HEK293 (cell line): ENCODE results near the gene TOR1AIP2.

Source experiments
- CTCF ChIA-PET: fragments of 350-600 bp; formaldehyde crosslinking; extraction: SDS; loops from one replicate; lab custom pipeline; 2021; ENCODE audit warnings: antibody characterized with exemption; lab: Yijun Ruan, JAX
- POLR2A ChIA-PET: fragments of 300-600 bp; formaldehyde crosslinking; extraction: SDS; loops from one replicate; lab custom pipeline; 2020; ENCODE audit warnings: antibody characterized with exemption, inconsistent platforms; lab: Yijun Ruan, JAX
- H3K27ac ChIP-seq: fragments of 200-500 bp; sonication (Bioruptor generic); 2 replicates; pipeline ENCODE4 v1.5.1; 2014; ENCODE audit warnings: low read depth, low read length, control low read depth, inconsistent platforms; ENCODE audit errors: extremely low read depth
- H3K36me3 ChIP-seq, 2 experiments: fragments of 200-500 bp in 1 of 2; sonication (Bioruptor generic) in 1 of 2; 1 replicate in 1 of 2; 2 replicates in 1 of 2; pipeline ENCODE4 v1.5.1; 2014 to 2017; ENCODE audit warnings: inconsistent platforms in 2 of 2, low read length in 2 of 2; ENCODE audit not compliant: control insufficient read depth in 2 of 2, insufficient read depth in 1 of 2
- H3K4me1 ChIP-seq: fragments of 200-500 bp; sonication (Bioruptor generic); 2 replicates; pipeline ENCODE4 v1.5.1; 2014; ENCODE audit warnings: mild to moderate bottlenecking, low read length, inconsistent platforms; ENCODE audit not compliant: control insufficient read depth, insufficient read depth
- H3K4me3 ChIP-seq: 2 replicates; pipeline ENCODE4 v1.5.1; 2011; ENCODE audit warnings: low read depth, mild to moderate bottlenecking, control low read depth, low read length, moderate library complexity
- H3K9me3 ChIP-seq: fragments of 200-500 bp; sonication (Bioruptor generic); 2 replicates; pipeline ENCODE4 v1.5.1; 2014; ENCODE audit warnings: low read depth, low read length, inconsistent platforms; ENCODE audit not compliant: control insufficient read depth, insufficient read depth
- ATF2 ChIP-seq: fragments of 450-650 bp; formaldehyde crosslinking; IDR thresholded peaks from 2 replicates; pipeline ENCODE4 v1.5.1; 2016; ENCODE audit warnings: missing biosample characterization, missing genetic modification characterization, low read depth
- GLIS2 ChIP-seq: fragments of 450-650 bp; formaldehyde crosslinking; IDR thresholded peaks from 2 replicates; pipeline ENCODE4 v1.5.1; 2016; ENCODE audit warnings: missing biosample characterization, missing genetic modification characterization
- HOXD13 ChIP-seq: sonication (generic); formaldehyde crosslinking; IDR thresholded peaks from 2 replicates; pipeline ENCODE4 v1.8.0; 2022; ENCODE audit warnings: missing genetic modification reagents, borderline replicate concordance
- INSM2 ChIP-seq: fragments of 450-650 bp; formaldehyde crosslinking; IDR thresholded peaks from 2 replicates; pipeline ENCODE4 v1.5.1; 2016; ENCODE audit warnings: missing biosample characterization, missing genetic modification characterization
- KLF8 ChIP-seq: fragments of 450-650 bp; formaldehyde crosslinking; IDR thresholded peaks from 2 replicates; pipeline ENCODE4 v1.5.1; 2016; ENCODE audit warnings: missing biosample characterization, missing genetic modification characterization
- PATZ1 ChIP-seq: fragments of 450-650 bp; formaldehyde crosslinking; IDR thresholded peaks from 2 replicates; pipeline ENCODE4 v1.5.1; 2016; ENCODE audit warnings: missing biosample characterization, missing genetic modification characterization
- PRDM4 ChIP-seq: fragments of 450-650 bp; formaldehyde crosslinking; IDR thresholded peaks from 2 replicates; pipeline ENCODE4 v1.5.1; 2017; ENCODE audit warnings: missing biosample characterization, missing genetic modification characterization
- SETDB1 ChIP-seq: IDR thresholded peaks from one replicate; pipeline ENCODE4 v1.6.1; 2017; ENCODE audit warnings: mild to moderate bottlenecking, low read length, moderate library complexity, mixed read lengths; ENCODE audit not compliant: insufficient read length
- ZBTB1 ChIP-seq: fragments of 450-650 bp; formaldehyde crosslinking; IDR thresholded peaks from 2 replicates; pipeline ENCODE4 v1.5.1; 2016; ENCODE audit warnings: missing biosample characterization, missing genetic modification characterization
- ZFP41 ChIP-seq: fragments of 450-650 bp; formaldehyde crosslinking; IDR thresholded peaks from 2 replicates; pipeline ENCODE4 v1.5.1; 2016; ENCODE audit warnings: missing biosample characterization, missing genetic modification characterization, borderline replicate concordance
- ZNF10 ChIP-seq: fragments of 450-650 bp; formaldehyde crosslinking; IDR thresholded peaks from 2 replicates; pipeline ENCODE4 v1.5.1; 2017; ENCODE audit warnings: missing biosample characterization, missing genetic modification characterization
- ZNF112 ChIP-seq: fragments of 450-650 bp; formaldehyde crosslinking; IDR thresholded peaks from 2 replicates; pipeline ENCODE4 v1.5.0; 2017; ENCODE audit warnings: missing biosample characterization, missing genetic modification characterization
- ZNF239 ChIP-seq: fragments of 450-650 bp; formaldehyde crosslinking; IDR thresholded peaks from 2 replicates; pipeline ENCODE4 v1.5.1; 2016; ENCODE audit warnings: missing biosample characterization, missing genetic modification characterization
- ZNF362 ChIP-seq: fragments of 450-650 bp; formaldehyde crosslinking; IDR thresholded peaks from 2 replicates; pipeline ENCODE4 v1.5.1; 2016; ENCODE audit warnings: missing biosample characterization, missing genetic modification characterization
- ZNF423 ChIP-seq: fragments of 450-650 bp; formaldehyde crosslinking; IDR thresholded peaks from 2 replicates; pipeline ENCODE4 v1.5.1; 2016; ENCODE audit warnings: missing biosample characterization, missing genetic modification characterization
- ZNF580 ChIP-seq: fragments of 450-650 bp; formaldehyde crosslinking; IDR thresholded peaks from 2 replicates; pipeline ENCODE4 v1.5.1; 2016; ENCODE audit warnings: missing biosample characterization, missing genetic modification characterization
- ZNF645 ChIP-seq: fragments of 450-650 bp; formaldehyde crosslinking; IDR thresholded peaks from 2 replicates; pipeline ENCODE4; 2016; ENCODE audit warnings: missing biosample characterization, missing genetic modification characterization
- ZNF747 ChIP-seq: fragments of 450-650 bp; formaldehyde crosslinking; IDR thresholded peaks from 2 replicates; pipeline ENCODE4 v1.5.1; 2016; ENCODE audit warnings: missing biosample characterization, missing genetic modification characterization

Gene TOR1AIP2

GRCh38 chr1:179876300-179876715 is 1.3 kb downstream of the TOR1AIP2 start (continued):
- TF ChIP-seq PRDM4: no peak
- peak; percentile 48; the same call in 1 of the 2 replicates for TF ChIP-seq ZNF362

GRCh38 chr1:179875596-179876299 is 1.9 kb downstream of the TOR1AIP2 start:
- Histone ChIP-seq H3K9me3 (no peaks in the 10 kb centered on the region), H3K36me3 (peaks cover 0 to 43% of the 10 kb centered on the region in 2 experiments), H3K27ac (no peak overlapping the region), H3K4me3 (no peak overlapping the region; the same call in 1 of the 2 replicates), H3K4me1 (no peaks in the 10 kb centered on the region)
- ChIA-PET CTCF (interaction anchor here (0.6 to 1.5 kb wide), 2 partner anchors 8 to 80 kb away, joined by 3 to 9 read pairs; no protein-coding TSS in a partner anchor), POLR2A (interaction anchor here (0.6 kb wide), 1 partner anchor 57 kb away, joined by 3 read pairs; no protein-coding TSS in a partner anchor)
- no peak for TF ChIP-seq ZNF747 (tag by site-specific recombination)
- TF ChIP-seq ZNF112 (tag by site-specific recombination): no peak
- no peak for TF ChIP-seq ATF2 (tag by site-specific recombination)
- TF ChIP-seq INSM2: no peak

GRCh38 chr1:179873438-179873851 is 4.2 kb downstream of the TOR1AIP2 start:
- Histone ChIP-seq H3K4me1 (no peaks in the 10 kb centered on the region), H3K27ac (no peak overlapping the region), H3K4me3 (no peak overlapping the region), H3K9me3 (no peaks in the 10 kb centered on the region), H3K36me3 (peaks cover 0 to 60% of the 10 kb centered on the region in 2 experiments)
- no peak for TF ChIP-seq SETDB1
- ChIA-PET CTCF (no interaction called here), POLR2A (no interaction called here)

GRCh38 chr1:179872558-179872957 is 5.0 kb downstream of the TOR1AIP2 start:
- no peak overlapping the region for H3K4me3 ChIP-seq
- no peaks in the 10 kb centered on the region for H3K4me1 ChIP-seq
- no peaks in the 10 kb centered on the region for H3K9me3 ChIP-seq
- H3K27ac ChIP-seq: no peak overlapping the region
- peaks cover 0 to 68% of the 10 kb centered on the region in 2 experiments for H3K36me3 ChIP-seq
- ChIA-PET CTCF (interaction anchor here (0.7 kb wide), 1 partner anchor 185 kb away, joined by 3 read pairs; no protein-coding TSS in a partner anchor), POLR2A (no interaction called here)
- TF ChIP-seq ZNF645 (tag by site-specific recombination) (no peak), ZFP41 (tag by site-specific recombination) (no peak), HOXD13 (CRISPR knock-in tag) (no peak), ZNF239 (no peak), ZBTB1 (tag by site-specific recombination) (no peak), KLF8 (tag by site-specific recombination) (no peak), ZNF423 (tag by site-specific recombination) (no peak), ZNF10 (tag by site-specific recombination) (no peak), ZNF580 (tag by site-specific recombination) (no peak), PATZ1 (tag by site-specific recombination) (no peak), GLIS2 (no peak)
